Breast epithelium (tissue), 3 donors: ENCODE measurements around the gene KCNQ5.

ENCODE experiments used
- CTCF ChIP-seq, 3 donors: fragments of 450-650 bp; IDR thresholded peaks; one replicate each; pipeline ENCODE4 v1.5.1; 2016 to 2017; ENCODE audit warnings: antibody characterized with exemption in 3 of 3, mild to moderate bottlenecking in 3 of 3, moderate library complexity in 3 of 3
- POLR2A ChIP-seq: fragments of 450-650 bp; IDR thresholded peaks from one replicate; pipeline ENCODE4 v1.6.1; 2016; ENCODE audit warnings: antibody characterized with exemption, mild to moderate bottlenecking, moderate library complexity

DNA sequence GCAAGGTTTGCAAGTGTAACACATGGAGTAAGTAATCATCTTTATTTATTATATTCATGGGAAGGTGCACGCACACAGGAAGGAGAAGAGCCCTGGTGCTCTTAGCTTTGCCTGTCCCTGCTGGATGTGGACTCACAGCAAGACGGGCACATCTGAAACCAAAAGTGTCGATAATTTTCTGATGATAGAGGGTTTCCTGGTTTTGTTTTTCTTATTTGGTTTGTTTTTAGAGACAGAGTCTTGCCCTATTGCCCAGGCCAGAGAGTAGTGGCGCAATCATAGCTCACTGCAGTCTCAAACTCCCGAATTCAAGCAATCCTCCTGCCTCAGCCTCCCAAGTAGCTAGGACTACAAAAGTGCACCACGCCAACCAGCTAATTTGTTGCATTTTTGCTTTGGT lies 611.2 kb downstream of the KCNQ5 start:
- TF ChIP-seq CTCF (IDR thresholded peaks at IDR 0.05): no peak
- TF ChIP-seq POLR2A: no peak
